ENCODE results near the gene PPARA. TPM values are rescaled to one million over a fixed set of nuclear protein-coding genes. Genes with fewer than 3 reads are reported as not detected.

The PPARA gene
- polyA plus RNA-seq, 3 donors: 3.7 to 6.3 (median 4.9) TPM

DNA sequence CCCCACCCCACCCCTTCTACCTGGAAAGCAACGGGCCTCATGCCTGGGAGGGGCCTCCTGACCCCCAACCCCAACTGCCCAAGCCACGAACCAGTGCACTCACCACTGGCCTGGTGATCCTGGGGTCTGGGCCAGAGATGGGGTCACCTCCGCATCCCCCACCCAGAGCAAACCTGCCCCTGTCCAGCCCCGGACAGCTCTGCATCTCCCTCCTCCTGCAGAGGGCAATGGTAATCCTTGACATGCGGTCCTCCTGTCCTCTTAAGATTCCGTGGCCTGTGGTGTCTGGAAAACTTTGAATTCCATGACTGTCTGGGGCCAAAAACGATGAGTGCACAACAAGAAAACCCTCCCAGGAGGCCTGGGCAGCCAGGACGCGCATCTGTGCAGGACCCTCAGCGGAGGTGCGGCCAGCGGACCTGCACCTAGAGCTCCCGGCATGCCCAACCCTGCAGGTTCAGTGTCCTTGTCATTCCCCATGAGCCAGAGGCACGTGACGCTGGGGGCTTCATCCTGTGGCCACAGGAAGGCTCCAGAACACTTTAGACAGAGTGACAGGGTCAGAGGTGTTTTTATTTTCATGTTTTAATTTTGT lies 16.1 kb upstream of the PPARA start:
- Mint-ChIP-seq H3K4me3 (no peak overlapping the region), H3K4me1 (peaks cover 20% of the 10 kb centered on the region), H3K9me3 (peaks cover 0 to 2% (median 0%) of the 10 kb centered on the region in 7 donors), H3K27me3 (ENCODE audit: low read depth in 3 of 3) (peaks cover 1 to 10% (median 1%) of the 10 kb centered on the region in 3 donors), H3K36me3 (peaks cover 8 to 9% of the 10 kb centered on the region in 2 donors), H3K27ac (no peak overlapping the region)
- H3K4me3 ChIP-seq (replicated peaks in 1 of 3; ENCODE audit: low read depth in 2 of 3, low read length in 3 of 3): no peak overlapping the region
- no peaks in the 10 kb centered on the region for H3K36me3 ChIP-seq (replicated peaks in 1 of 2; ENCODE audit: control insufficient read depth in 1 of 2, insufficient read depth in 2 of 2, low read length in 2 of 2)
- no peak for TF ChIP-seq CTCF (IDR thresholded peaks at IDR 0.05)
- DNase-seq: no peak
- intact Hi-C loops (cut with micrococcal nuclease): no loop called here
- H4K20me1 ChIP-seq (ENCODE audit: insufficient read depth, low read length): no peaks in the 10 kb centered on the region
- H3K27me3 ChIP-seq (ENCODE audit: control insufficient read depth in 2 of 2, insufficient read depth in 2 of 2, low read length in 2 of 2): no peaks in the 10 kb centered on the region
- H3K9me3 ChIP-seq (replicated peaks in 1 of 2; ENCODE audit: control insufficient read depth in 1 of 2, insufficient read depth in 1 of 2, low read length in 2 of 2): no peaks in the 10 kb centered on the region
- no peak overlapping the region for H3K27ac ChIP-seq (ENCODE audit: low read depth in 1 of 2, low read length in 2 of 2)
- H2AFZ ChIP-seq (ENCODE audit: insufficient read depth, low read depth, low read length, poor library complexity, severe bottlenecking): no peak overlapping the region
- H3K4me1 ChIP-seq (ENCODE audit: control insufficient read depth in 1 of 2, insufficient read depth in 2 of 2, low read length in 2 of 2): peaks cover 19 to 23% of the 10 kb centered on the region in 2 donors
- 92% methylated on average over 15 of the region's 15 CpGs for WGBS (ENCODE audit: insufficient coverage)
- no peak overlapping the region for H3K9ac ChIP-seq (ENCODE audit: insufficient read depth, low read length, poor library complexity, severe bottlenecking)
- no peaks in the 10 kb centered on the region for H3K79me2 ChIP-seq (ENCODE audit: insufficient read depth, low read length)
- no peak overlapping the region for H3K4me2 ChIP-seq (replicated peaks; ENCODE audit: extremely low read depth, low read length, poor library complexity, severe bottlenecking)

DNA sequence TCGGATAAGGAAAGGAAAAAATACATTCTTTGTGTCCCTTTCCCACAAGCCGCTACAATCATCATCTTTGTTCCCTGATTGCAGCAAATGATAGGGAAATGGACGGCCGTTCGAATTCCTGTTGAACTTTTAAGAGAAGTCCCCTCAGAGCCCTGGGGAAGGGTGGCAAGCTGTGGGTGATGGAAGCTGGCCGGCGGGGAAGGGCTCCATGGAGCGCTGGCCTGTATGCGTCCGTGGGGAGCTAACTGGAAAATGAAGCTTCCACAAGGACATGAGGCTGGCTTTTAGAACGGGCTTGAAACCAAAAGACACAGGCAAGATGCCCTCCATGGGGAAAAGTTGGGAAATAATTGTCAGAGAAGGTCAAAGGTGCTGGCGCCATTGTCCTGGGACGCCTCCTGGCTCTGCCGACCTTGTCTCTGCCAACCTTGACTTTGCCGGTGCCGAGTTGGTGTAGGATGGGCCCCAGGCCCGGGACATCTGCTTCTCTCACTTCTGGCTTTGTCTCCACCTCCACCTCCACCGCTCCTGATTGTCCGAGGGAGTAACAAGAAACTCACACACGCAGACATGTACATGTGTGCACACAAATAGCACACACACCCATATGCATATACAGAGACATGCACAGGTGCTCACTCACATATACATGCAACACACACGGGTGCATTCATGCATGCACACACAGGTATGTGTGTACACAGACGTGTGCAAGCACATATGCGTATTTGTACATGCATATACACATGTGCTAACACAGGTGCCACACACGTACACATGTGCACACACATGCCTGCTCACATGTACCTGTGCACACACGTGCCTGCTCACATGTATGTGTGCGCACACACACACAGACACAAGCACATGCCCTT lies 14.5 kb upstream of the PPARA start:
- no peaks in the 10 kb centered on the region for H4K20me1 ChIP-seq (ENCODE audit: insufficient read depth, low read length)
- no peak overlapping the region for H3K4me3 ChIP-seq (replicated peaks in 1 of 3; ENCODE audit: low read depth in 2 of 3, low read length in 3 of 3)
- H3K9me3 ChIP-seq (replicated peaks in 1 of 2; ENCODE audit: control insufficient read depth in 1 of 2, insufficient read depth in 1 of 2, low read length in 2 of 2): peaks cover 0 to 4% of the 10 kb centered on the region in 2 donors
- H3K4me1 ChIP-seq (ENCODE audit: control insufficient read depth in 1 of 2, insufficient read depth in 2 of 2, low read length in 2 of 2): peaks cover 3 to 6% of the 10 kb centered on the region in 2 donors
- 92% methylated on average over 24 of the region's 26 CpGs for WGBS (ENCODE audit: insufficient coverage)
- DNase-seq: no peak
- TF ChIP-seq CTCF (IDR thresholded peaks at IDR 0.05): no peak
- Mint-ChIP-seq H3K27ac (no peak overlapping the region), H3K9me3 (peaks cover 0 to 4% (median 3%) of the 10 kb centered on the region in 7 donors), H3K4me1 (peaks cover 4% of the 10 kb centered on the region), H3K27me3 (ENCODE audit: low read depth in 3 of 3) (peaks cover 1 to 5% (median 1%) of the 10 kb centered on the region in 3 donors), H3K4me3 (no peak overlapping the region), H3K36me3 (peaks cover 8 to 9% of the 10 kb centered on the region in 2 donors)
- intact Hi-C loops (cut with micrococcal nuclease): no loop called here
- H2AFZ ChIP-seq (ENCODE audit: insufficient read depth, low read depth, low read length, poor library complexity, severe bottlenecking): no peak overlapping the region
- no peak overlapping the region for H3K27ac ChIP-seq (ENCODE audit: low read depth in 1 of 2, low read length in 2 of 2)
- H3K9ac ChIP-seq (ENCODE audit: insufficient read depth, low read length, poor library complexity, severe bottlenecking): no peak overlapping the region
- H3K36me3 ChIP-seq (replicated peaks in 1 of 2; ENCODE audit: control insufficient read depth in 1 of 2, insufficient read depth in 2 of 2, low read length in 2 of 2): no peaks in the 10 kb centered on the region
- no peaks in the 10 kb centered on the region for H3K27me3 ChIP-seq (ENCODE audit: control insufficient read depth in 2 of 2, insufficient read depth in 2 of 2, low read length in 2 of 2)
- H3K4me2 ChIP-seq (replicated peaks; ENCODE audit: extremely low read depth, low read length, poor library complexity, severe bottlenecking): no peak overlapping the region
- H3K79me2 ChIP-seq (ENCODE audit: insufficient read depth, low read length): no peaks in the 10 kb centered on the region
